Posterior cingulate gyrus (tissue), 11 donors: ENCODE measurements around the gene CUEDC1.

ENCODE experiments used
- DNase-seq, 10 donors: peaks; one replicate each; pipeline versions ENCODE4 v3.0.0 to v3.0.0-alpha.2; 2020 to 2021; ENCODE audit warnings: mixed read lengths in 3 of 10
- intact Hi-C: fragments of 100-400 bp; cut with DNase I; formaldehyde crosslinking; loops from one replicate; pipeline ENCODE4 v1.15.1; 2023

CUEDC1 gene

DNA sequence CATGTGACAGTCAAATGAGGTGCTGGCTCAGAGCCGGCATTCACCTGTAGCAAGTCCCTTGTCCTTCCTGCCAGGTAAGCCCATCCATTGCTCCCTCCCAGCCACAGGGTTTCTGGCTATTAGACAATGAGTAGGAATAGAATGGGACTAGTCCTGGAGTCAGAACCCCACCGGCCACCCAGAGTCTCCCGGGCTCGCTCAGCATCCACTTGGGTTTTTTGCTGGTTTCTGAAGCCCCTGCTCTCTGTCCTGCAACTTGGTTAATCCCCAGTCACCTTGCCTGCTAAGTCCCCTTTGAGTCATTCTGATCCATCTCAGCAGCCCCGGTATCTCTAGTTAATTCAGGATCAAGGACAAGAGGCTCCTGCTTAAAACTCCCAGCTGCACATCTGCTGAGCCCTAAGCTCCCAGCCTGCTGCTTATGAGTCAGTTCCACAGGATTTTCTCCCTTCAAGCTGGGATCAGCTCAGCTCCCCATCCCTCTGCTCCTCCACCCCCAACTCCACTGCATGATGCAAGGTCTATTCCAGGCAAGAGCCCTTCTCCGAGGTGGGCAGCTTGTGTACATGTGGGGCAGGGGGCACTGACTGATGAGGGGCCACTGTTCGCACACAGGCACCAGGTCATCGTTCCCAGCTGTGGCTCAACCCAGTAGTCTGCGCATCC, 85.5 kb downstream of the CUEDC1 start:
- intact Hi-C loops = no loop called here
- peak in 3 of 10 donors; percentile 69 to 70 (median 70) for DNase-seq

- peak in 3 of 10 donors; percentile 50 to 81 (median 67) for DNase-seq
- intact Hi-C loops = no loop called here
These were observed 86.1 kb downstream of the CUEDC1 start for GRCh38 chr17:57868910-57869616.

DNA sequence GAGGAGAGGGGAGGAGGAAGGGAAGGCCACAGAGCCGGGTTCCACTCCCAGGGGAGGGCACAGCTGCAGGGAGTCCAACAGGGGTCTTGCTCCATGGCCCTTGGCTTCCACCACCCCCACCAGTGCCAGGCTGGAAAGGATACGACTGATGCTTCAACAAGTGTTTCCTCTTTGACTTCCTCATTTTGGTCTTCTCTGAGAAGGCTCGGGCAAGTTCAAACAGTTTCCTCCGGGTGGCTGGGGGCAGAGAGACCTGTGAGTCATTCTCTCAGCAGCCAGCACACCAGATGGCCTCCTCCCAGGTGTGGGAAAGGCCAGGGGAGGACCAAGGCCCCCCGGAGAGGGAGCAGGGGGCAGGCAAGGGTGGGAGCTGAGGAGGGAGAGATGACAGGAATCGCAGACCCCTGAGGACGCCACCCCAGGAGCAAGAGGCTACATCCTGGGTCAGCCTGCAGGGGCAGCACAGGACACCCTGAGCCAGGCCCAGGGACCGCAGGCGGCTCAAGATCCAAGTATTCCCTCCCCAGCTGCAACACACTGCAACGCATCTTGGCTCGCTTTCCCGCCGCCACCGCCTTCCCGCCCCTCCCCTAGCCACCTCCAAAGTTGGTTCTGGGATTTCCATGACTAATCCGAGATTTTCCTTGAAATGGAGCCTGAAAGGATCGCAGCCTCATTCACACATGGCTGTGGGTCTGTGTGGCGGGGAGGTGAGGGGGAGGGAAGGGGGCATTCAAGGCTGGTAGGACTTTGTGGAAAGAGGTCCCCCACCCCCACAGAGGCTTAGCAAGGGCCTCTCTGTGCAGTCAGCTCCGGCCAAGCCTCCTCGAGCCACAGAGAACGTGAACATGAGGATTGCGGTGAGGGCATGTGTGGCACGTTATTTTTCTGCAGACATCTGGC, 87.0 kb downstream of the CUEDC1 start:
- peak in 4 of 10 donors; percentile 38 to 86 (median 82) for DNase-seq

GRCh38 chr17:57867126-57867525, 88.1 kb downstream of the CUEDC1 start:
- DNase-seq = peak in 2 of 10 donors; percentile 50 to 53
- intact Hi-C loops = no loop called here

More for the DNA sequence above, 87.0 kb downstream of the CUEDC1 start:
- intact Hi-C loops = no loop called here

GRCh38 chr17:57866723-57867122, 88.5 kb downstream of the CUEDC1 start:
- DNase-seq = peak in 2 of 10 donors; percentile 33 to 60
- intact Hi-C loops = no loop called here

GRCh38 chr17:57866319-57866718, 88.9 kb downstream of the CUEDC1 start:
- intact Hi-C loops = no loop called here
- peak in 3 of 10 donors; percentile 39 to 67 (median 50) for DNase-seq

- peak in 2 of 10 donors; percentile 13 to 48 for DNase-seq
- intact Hi-C loops = loop anchor here (5.0 kb wide), 1 partner anchor 38 kb away; no protein-coding TSS in a partner anchor
These were observed 90.9 kb downstream of the CUEDC1 start for GRCh38 chr17:57864273-57864672.

- peak in 8 of 10 donors; percentile 52 to 96 (median 68) for DNase-seq
- intact Hi-C loops = loop anchor here (5.0 kb wide), 1 partner anchor 39 kb away; no protein-coding TSS in a partner anchor
These were observed 92.2 kb downstream of the CUEDC1 start for GRCh38 chr17:57862694-57863667.

DNA sequence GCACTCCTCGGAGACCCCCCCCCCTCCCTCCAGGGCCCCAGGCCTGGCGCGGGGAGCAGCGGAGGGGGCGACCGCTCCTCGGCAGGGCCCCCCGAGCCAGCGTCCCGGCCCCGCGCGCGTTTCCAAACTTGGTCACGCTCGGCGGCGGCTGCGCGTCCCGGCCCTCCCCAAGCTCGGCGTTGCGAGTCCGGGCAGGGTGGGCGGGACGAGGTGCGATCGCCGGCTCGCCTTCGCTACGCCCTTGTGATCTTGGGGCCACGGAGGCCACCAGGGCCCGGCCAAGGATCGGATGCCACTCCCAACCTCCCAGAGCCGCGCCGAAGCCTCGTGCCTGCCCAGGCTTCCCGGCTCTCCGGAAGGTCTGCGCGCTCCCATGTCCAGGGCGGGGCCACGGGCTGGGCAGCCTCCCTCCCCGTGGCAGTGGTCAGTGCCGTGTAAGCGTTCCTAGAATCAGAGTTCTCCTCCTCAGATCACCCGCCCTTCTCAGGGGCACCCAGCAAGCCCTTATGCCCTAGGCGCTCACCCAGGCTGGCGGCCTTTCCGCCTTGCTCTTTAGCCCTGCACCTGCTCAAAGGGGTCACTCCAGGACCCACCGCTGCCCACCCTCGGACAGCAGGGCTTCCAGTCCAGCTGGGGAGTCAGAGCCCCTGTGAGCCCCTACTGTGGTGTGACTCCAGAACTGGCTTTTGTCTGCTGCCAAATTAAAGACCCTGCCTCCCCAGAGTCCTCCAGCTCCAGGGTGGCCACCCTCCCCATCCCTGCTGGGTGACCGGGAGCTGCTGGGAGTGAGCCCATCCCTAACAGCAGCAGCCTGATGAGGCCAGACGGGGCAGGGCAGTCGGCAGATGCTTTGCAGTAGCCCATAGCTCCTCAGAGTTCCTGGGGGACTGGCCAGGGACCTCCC, 93.2 kb downstream of the CUEDC1 start:
- peak in 4 of 10 donors; percentile 37 to 92 (median 68) for DNase-seq
- intact Hi-C loops = loop anchor here (5.0 kb wide), 1 partner anchor 40 kb away; no protein-coding TSS in a partner anchor

GRCh38 chr17:57861000-57861789, 94.0 kb downstream of the CUEDC1 start:
- intact Hi-C loops = loop anchor here (5.0 kb wide), 1 partner anchor 41 kb away; no protein-coding TSS in a partner anchor
- DNase-seq = peak in 2 of 10 donors; percentile 76 to 83

GRCh38 chr17:57860414-57860999, 94.7 kb downstream of the CUEDC1 start:
- peak in 2 of 10 donors; percentile 40 to 55 for DNase-seq
- intact Hi-C loops = loop anchor here (5.0 kb wide), 1 partner anchor 42 kb away; no protein-coding TSS in a partner anchor

GRCh38 chr17:57859601-57860413, 95.4 kb downstream of the CUEDC1 start:
- intact Hi-C loops = loop anchor here (5.0 kb wide), 2 partner anchors 32 to 42 kb away; no protein-coding TSS in a partner anchor
- peak in 2 of 10 donors; percentile 9 to 31 for DNase-seq

- intact Hi-C loops = loop anchor here (1.0 to 5.0 kb wide), 4 partner anchors 33 to 254 kb away; no protein-coding TSS in a partner anchor
- DNase-seq = peak in 1 of 10 donors; percentile 65
These were observed 96.4 kb downstream of the CUEDC1 start for GRCh38 chr17:57858838-57859237.

- intact Hi-C loops = loop anchor here (5.0 kb wide), 1 partner anchor 35 kb away; no protein-coding TSS in a partner anchor
- DNase-seq = no peak
These were observed 98.2 kb downstream of the CUEDC1 start for GRCh38 chr17:57856792-57857620.
